Measurements from ENCODE around the gene PACRG. TPM values are rescaled to one million over a fixed set of nuclear protein-coding genes. Genes with fewer than 3 reads are reported as not detected.

PACRG gene
- total and polyA plus RNA-seq, 8 donors, result 1.8 to 28.6 (median 3.2) TPM; not detected in 2

DNA sequence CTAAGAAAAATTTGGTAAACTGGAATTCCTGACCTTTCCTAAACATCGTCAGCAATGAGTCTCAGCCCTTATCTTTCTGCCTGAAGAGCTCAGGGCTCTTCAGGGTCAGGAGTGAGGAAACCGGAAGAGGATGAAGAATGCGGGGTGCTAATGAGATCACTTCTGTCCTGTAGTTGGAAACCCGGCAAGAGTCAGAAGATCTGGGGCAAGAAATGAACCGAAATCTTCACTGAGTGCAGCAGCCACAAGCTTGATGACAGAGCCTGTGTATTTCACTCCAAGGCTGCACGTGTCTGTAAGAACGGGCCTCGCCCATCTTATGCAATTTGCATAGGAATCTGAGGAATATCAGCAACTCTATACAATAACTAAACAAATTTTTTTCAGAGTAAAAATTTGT, 626.3 kb downstream of the PACRG start:
- no peaks in the 10 kb centered on the region for H3K9me3 ChIP-seq
- H3K4me3 ChIP-seq, result no peak overlapping the region
- no peak for DNase-seq
- WGBS, 5 donors, result 53 to 63% (median 58%) methylated on average over 8 of the region's 8 CpGs
- no peaks in the 10 kb centered on the region for H3K36me3 ChIP-seq
- intact Hi-C loops (cut with DNase I; ENCODE audit: low total_unique reads), result no loop called here
- TF ChIP-seq, protein P1, sequence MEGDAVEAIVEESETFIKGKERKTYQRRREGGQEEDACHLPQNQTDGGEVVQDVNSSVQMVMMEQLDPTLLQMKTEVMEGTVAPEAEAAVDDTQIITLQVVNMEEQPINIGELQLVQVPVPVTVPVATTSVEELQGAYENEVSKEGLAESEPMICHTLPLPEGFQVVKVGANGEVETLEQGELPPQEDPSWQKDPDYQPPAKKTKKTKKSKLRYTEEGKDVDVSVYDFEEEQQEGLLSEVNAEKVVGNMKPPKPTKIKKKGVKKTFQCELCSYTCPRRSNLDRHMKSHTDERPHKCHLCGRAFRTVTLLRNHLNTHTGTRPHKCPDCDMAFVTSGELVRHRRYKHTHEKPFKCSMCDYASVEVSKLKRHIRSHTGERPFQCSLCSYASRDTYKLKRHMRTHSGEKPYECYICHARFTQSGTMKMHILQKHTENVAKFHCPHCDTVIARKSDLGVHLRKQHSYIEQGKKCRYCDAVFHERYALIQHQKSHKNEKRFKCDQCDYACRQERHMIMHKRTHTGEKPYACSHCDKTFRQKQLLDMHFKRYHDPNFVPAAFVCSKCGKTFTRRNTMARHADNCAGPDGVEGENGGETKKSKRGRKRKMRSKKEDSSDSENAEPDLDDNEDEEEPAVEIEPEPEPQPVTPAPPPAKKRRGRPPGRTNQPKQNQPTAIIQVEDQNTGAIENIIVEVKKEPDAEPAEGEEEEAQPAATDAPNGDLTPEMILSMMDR (IDR thresholded peaks at IDR 0.05), result no peak
- TF ChIP-seq EP300 (IDR thresholded peaks at IDR 0.05), result no peak
- TF ChIP-seq POLR2A (IDR thresholded peaks at IDR 0.05), result no peak
- TF ChIP-seq POLR2AphosphoS5 (IDR thresholded peaks at IDR 0.05), result no peak
- H3K27me3 ChIP-seq, result no peaks in the 10 kb centered on the region
- peak overlapping the region in 3 of 5 donors; percentile 15 to 59 (median 47) for H3K27ac ChIP-seq
- peaks cover 0 to 7% (median 0%) of the 10 kb centered on the region in 4 donors for H3K4me1 ChIP-seq

DNA sequence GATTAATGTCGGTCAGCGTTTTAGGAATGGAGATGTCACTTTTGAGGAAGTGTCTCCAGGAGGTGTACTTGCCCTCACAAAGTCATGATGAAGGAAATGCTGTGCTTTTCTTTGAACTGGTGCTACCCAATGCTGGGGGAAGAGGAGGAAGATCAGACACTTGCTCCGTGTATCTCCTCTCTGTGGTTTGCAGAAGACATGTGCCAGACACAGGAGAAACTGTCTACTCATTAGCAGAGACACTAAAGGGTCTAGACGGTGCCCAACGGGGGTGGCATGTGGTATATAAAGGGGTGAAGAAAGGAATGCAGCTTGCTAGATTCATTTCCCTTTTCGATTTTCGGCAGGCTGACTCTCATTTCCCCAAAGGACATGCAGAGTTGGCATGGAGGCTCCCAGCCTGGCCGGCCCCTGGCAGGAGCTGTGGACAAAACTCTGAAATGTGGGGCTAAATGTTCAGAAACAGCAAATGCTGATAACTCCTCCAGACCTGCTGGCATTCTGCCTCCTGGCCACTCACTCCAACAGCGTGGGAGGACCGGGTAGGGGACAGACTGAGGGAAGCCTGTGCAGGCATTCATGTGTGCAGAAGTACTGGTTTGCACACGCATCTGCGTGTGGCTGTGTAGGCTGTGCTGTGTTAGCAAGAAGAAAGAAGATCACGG, 627.1 kb downstream of the PACRG start:
- peak in 1 of 2 donors; percentile 45 for DNase-seq
- intact Hi-C loops (cut with DNase I; ENCODE audit: low total_unique reads), result no loop called here
- TF ChIP-seq, protein P1 (IDR thresholded peaks at IDR 0.05), result no peak
- Histone ChIP-seq H3K27me3 (no peaks in the 10 kb centered on the region), H3K4me1 (peaks cover 0 to 7% (median 0%) of the 10 kb centered on the region in 4 donors), H3K9me3 (no peaks in the 10 kb centered on the region), H3K36me3 (no peaks in the 10 kb centered on the region), H3K4me3 (no peak overlapping the region), H3K27ac (peak overlapping the region in 4 of 5 donors; percentile 15 to 59 (median 48))
- 42 to 74% (median 64%) methylated on average over 13 of the region's 13 CpGs for WGBS, 5 donors

DNA sequence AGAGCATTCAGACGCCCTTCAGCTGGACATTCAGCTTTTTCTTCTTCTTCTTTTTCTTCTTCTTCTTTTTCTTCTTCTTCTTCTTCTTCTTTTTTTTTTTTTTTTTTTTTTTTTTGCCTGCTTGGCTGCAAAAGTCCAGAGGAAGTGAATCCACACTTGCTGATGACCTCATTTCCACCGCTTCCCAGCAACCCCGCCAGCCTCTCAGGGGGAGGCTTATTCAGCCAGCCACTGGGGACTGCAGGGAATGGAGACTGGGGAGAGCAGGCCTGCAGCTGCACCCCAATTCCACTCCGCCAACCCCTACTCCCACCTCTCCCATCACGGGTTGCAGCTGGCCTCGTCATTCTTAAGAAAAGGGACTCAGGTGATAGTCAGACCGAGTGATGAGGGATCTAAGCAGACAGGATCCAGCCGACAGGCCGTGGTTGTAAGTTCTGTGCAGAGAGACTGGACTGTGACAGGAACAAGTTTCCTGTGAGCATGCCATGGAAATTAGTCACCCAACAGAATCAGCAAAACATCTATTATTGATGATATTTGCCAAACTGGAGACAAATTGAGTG, 627.7 kb downstream of the PACRG start:
- intact Hi-C loops (cut with DNase I; ENCODE audit: low total_unique reads), result no loop called here
- DNase-seq, result peak in 1 of 2 donors; percentile 64
- no peaks in the 10 kb centered on the region for H3K36me3 ChIP-seq
- no peaks in the 10 kb centered on the region for H3K27me3 ChIP-seq
- WGBS, 5 donors, result 48 to 65% (median 61%) methylated on average over 9 of the region's 9 CpGs
- H3K27ac ChIP-seq, result peak overlapping the region in 4 of 5 donors; percentile 34 to 59 (median 51)
- TF ChIP-seq, protein P1 (IDR thresholded peaks at IDR 0.05), result no peak
- TF ChIP-seq POLR2AphosphoS5 (IDR thresholded peaks at IDR 0.05) (no peak), POLR2A (IDR thresholded peaks at IDR 0.05) (no peak), EP300 (IDR thresholded peaks at IDR 0.05) (no peak)
- no peak overlapping the region for H3K4me3 ChIP-seq
- H3K9me3 ChIP-seq, result no peaks in the 10 kb centered on the region
- H3K4me1 ChIP-seq, result peaks cover 0 to 7% (median 0%) of the 10 kb centered on the region in 4 donors

DNA sequence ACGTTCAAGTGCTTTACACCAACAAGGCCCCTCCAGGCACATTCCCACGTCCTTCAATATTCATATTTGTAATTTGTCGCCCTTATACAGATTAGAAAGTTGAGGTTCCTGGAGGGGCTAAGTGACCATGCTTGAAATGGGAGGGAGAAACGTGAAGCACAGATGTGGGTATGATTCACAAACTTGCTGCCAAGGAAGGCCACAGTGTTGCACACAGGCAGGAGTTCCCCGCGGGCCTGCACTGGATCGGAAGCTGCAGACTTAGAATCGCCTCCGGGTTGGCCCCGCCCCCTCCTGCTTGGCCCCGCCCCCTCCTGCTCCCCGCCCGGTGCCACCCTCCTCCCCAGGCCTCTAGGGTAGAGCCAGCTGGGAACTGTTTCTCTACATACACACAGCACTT, 628.5 kb downstream of the PACRG start:
- TF ChIP-seq POLR2AphosphoS5 (IDR thresholded peaks at IDR 0.05) (no peak), EP300 (IDR thresholded peaks at IDR 0.05) (no peak), POLR2A (IDR thresholded peaks at IDR 0.05) (no peak)
- TF ChIP-seq, protein P1 (IDR thresholded peaks at IDR 0.05), result no peak
- H3K4me3 ChIP-seq, result no peak overlapping the region
- H3K27ac ChIP-seq, result peak overlapping the region in 4 of 5 donors; percentile 34 to 59 (median 48)
- no peaks in the 10 kb centered on the region for H3K9me3 ChIP-seq
- peak in 1 of 2 donors; percentile 41 for DNase-seq
- no peaks in the 10 kb centered on the region for H3K27me3 ChIP-seq
- intact Hi-C loops (cut with DNase I; ENCODE audit: low total_unique reads), result no loop called here
- peaks cover 0 to 7% (median 0%) of the 10 kb centered on the region in 4 donors for H3K4me1 ChIP-seq
- H3K36me3 ChIP-seq, result no peaks in the 10 kb centered on the region
- 32 to 56% (median 48%) methylated on average over 11 to 13 of the region's 13 CpGs for WGBS, 5 donors

All from stomach (tissue), 9 donors.